UCSD-AML1 (cell line): Measurements from ENCODE around the gene LTBP1.

ENCODE experiments used
- DNase-seq: peaks from one replicate; lab custom pipeline; 2025; ENCODE audit not compliant: unreplicated experiment; lab: John Stamatoyannopoulos, UW

Gene LTBP1

GRCh38 chr2:32931519-32931918 is 15.2 kb upstream of the LTBP1 start:
- DNase-seq = no peak

DNA sequence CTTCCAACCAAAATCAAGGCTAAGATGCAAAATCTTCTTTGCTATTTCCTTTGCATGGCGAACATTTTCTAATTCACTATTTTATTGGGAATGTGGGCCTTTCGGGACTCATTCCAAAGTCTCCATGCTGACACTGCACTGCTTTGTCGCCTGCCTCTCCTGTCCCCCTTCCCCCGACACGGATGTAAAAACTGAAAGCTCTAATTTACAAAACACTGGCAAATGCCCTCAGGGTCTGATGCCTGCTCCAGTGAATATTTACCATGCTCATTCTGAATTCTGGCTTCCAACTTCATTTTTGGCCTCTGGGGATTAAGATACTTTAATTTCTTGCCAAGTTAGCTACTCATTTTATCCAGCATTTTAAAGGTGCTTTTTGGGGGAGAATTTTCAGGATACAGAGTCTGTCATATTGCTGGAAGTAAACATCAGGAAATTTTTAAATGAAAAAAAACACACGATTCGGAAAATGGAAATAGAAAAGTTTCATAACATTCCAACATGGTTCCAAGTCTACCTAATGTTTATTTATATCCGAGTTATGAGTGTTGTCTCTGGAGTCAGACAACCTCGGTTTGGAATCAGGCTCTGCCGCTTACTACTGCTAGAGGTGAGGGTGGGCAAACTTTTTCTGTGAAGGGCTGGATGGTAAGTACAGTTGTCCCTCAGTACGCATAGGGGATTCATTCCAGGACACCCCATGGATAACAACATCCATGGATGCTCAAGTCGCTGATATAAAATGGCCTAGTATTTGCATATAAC is 14.6 kb upstream of the LTBP1 start:
- DNase-seq = no peak

GRCh38 chr2:32932825-32933755 is 13.7 kb upstream of the LTBP1 start:
- DNase-seq = no peak

DNA sequence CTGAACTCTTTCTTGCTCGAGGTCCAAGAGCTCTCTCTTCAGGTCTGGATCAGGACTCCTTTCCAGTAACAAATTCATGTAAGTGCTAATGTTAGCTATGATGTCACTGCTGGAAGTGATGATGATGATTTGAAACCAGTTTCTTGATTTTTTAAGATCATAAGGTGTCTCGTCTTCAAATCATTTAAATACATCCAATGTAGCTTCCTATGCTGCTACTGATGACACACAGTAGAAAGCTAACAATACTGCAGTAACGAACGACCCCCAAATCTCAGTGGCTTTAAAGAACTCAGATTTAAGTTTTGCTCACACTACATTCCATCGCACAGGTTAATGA is 13.0 kb upstream of the LTBP1 start:
- no peak for DNase-seq

DNA sequence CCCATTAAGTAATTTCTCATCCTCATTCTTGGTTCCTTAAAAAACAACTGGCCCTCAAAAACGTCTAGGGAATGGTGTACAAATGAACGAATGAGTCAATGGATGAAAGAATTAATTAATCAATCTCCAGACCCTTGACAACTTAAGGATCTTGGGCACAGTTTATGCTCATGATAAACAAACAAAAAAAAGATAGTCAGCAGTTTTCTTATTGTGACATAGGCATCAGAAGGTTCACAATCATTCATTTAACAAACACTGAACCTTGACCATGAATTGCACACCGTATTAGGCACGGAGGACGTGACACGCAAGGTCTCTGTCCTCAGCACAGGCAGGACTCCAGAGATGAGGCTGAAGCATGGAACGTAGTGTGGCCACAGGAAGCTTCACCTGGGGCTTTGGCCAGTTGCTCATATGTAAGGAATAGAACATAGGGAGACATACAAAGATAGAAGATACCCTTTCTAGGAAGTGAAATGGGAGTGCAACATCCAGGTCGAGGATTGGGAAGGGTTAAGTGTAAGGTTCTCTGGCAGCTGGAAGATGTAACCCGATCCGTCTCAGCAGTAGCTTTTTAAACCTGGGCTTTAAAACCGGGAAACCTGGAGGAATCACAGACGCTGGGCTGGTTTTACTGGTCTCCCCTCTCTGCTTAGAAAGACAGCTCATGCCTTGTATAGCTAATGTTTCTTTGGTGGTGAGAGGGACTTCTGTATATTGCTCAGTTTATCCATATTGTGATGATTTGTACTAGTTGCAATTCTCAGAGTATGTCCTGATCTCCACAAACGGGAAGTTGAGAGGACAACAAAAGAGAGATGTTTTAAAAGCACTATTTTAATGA is 8.9 kb upstream of the LTBP1 start:
- no peak for DNase-seq

DNA sequence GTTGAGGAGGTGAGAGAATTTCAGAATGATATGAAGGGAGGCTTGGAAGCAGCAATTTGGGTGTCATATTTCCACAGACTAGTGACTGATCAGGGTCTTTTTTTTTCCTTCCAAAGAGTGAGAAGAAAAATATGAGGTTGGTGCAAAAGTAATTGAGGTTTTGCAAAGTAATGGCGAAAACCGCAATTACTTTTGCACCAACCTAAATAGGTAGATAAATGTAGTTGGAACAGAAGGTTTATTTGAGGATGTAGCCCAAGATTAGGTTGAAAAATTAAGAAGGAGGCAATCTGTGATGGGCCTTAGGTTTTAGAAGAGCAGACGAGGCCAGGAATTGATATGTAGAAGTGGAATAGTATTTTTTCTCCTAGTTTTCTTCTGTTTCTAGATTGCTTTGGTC is 7.8 kb upstream of the LTBP1 start:
- no peak for DNase-seq

DNA sequence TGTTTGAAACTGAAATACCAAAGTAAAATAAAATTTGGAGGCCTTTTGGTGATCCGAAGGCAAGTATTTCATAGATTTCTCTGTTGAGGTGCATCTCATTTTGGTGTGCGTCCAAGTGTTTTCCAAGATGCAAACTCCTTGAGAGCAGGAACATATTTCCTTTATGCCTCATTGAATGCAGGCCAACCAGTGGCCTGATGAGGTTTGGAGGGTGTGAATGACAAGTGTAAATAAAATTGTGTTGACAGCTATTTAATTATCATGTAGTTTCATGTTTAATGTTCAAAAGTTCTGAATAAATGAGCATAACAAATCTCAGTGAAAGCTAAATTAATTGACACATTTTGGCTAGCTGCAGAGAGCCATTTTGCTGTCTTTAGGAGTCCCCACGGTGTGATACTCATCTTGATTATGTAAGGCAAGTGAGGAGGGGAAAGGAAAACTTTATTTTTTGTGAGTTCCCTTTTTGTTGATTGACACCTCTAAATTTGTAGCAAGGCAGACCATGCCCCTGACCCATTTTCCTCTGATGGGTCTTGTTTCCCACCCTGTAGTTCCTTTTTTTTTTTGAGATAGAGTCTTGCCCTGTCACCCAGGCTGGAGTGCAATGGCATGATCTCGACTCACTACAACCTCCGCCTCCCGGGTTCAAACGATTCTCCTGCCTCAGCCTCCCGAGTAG is 6.3 kb upstream of the LTBP1 start:
- no peak for DNase-seq

GRCh38 chr2:32941944-32942690 is 4.6 kb upstream of the LTBP1 start:
- no peak for DNase-seq

GRCh38 chr2:32942793-32943485 is 3.8 kb upstream of the LTBP1 start:
- no peak for DNase-seq

DNA sequence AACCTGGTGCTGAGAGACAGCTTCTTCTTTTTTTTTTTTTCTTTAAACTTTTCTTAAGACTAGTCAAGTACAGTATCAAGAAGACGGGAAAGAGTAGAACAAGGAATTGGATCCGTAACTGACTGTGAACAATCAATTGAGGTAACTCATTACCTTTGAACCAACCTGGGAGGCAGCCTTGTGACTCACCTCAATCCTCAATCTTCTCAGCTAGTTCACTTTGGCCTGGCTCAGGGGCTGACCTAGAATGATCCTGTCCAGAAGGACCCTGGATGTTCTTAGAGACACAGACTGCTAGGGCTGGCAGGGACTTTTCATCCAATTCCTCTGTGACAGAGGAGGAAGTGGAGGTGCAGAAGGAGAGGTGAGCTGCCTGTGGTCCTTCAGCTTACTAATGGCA is 1.5 kb upstream of the LTBP1 start:
- no peak for DNase-seq

- no peak for DNase-seq
These were observed 327 bp downstream of the LTBP1 start for GRCh38 chr2:32947076-32947483.

GRCh38 chr2:32947484-32948143 is 861 bp downstream of the LTBP1 start:
- DNase-seq = peak; percentile 31

DNA sequence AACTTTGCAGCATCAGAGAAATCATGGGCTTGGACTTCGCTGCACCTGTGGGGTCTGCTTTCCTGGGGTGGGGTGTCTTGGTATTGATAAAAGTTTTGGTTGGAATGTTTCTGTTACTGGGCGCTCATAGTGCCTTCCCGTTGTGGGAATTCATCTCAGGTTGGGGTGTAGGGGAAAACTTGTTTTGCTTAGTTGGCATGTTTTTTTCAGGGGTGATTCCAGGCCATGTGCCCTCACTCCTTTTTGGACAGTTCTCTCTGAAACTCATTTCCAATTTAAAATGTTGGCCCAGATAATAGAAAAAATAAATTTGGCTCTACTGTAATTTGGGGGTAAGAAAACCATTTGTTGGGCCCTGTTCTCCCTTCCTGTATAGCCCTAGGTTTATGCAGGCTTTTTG is 1.5 kb downstream of the LTBP1 start:
- no peak for DNase-seq

- no peak for DNase-seq
These were observed 2.5 kb downstream of the LTBP1 start for GRCh38 chr2:32949260-32949659.

GRCh38 chr2:32951672-32952071 is 4.9 kb downstream of the LTBP1 start:
- DNase-seq = no peak

DNA sequence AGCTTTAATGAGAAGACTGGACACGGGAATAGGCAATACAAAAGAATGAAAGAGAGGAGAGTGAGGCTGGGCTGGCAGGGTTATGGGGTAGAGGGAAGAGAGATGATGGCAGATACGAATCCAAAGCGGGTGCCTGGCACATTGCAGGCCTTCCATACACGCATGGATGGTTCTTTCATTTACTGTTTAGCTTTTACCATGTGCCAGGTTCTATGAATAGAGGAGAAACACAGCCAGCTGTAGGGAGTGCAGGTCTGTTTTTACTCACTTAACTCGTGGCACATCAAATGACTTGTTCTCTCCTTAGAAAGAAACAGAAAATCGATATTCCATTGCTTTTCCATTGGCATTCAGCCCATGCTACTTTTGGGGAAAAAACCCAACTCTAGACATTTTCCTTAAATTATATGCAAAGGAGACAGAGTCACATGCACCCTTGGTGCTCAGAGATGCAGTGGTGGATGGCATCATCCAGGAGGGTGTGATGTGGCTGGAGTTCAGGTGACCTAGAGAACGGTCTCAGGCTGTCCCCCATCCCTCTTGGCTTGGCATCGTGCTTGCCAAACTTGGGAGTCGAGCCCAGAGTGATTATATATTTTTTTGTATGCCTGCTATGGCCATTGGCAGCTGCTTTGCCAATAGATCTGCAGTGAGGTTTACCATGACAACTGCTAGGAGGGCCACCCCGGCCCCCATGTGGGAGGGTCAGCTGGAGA is 6.2 kb downstream of the LTBP1 start:
- DNase-seq = no peak

DNA sequence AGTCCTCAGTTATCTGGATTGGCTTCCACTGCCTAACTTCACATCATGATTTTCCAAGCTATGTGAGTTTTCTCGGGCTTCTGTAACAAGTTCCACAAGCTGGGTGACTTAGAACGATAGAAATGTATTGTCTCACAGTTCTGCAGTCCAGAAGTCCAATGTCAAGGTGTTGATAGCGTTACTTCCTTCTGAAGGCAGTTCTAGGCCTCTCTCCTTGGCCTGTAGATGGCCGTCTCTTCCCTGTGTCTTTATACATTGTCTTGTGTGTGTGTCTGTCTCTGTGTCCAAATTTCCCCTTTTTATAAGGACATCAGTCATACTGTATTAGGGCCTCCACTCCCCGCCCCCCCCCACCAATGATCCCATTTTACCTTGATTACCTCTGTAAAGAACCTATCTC is 7.5 kb downstream of the LTBP1 start:
- no peak for DNase-seq

DNA sequence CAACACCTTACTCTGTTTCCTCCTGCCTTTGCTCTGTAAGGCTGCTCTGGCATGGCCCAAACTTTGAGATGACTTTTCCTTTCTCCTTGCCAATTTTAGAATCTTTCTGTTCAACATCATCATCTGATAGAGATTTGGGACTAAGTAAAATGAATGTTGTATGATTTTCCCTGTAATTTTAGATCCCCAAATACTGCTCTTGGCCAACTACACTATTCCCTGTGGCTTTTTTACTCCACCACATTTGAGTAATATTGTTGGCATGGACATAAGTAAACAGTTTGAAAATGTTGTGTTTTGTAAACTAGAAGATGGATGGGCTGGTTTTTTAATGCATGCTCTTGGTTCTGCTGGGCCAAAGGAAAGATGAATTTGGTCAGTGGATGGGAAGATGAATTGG is 12.1 kb downstream of the LTBP1 start:
- DNase-seq = no peak
